Prostate gland (tissue), 2 donors: ENCODE results near the gene MINDY1. TPM values are rescaled to one million over a fixed set of nuclear protein-coding genes. Genes with fewer than 3 reads are reported as not detected.

Experiments used
- DNase-seq: peaks from one replicate; pipeline ENCODE4 v3.0.0-alpha.2; 2019; ENCODE audit warnings: low spot score
- H3K27ac ChIP-seq, 2 donors: fragments of 200-600 bp; sonication (generic); 2 replicates each; pipeline ENCODE4 v1.5.1; 2017 to 2019
- H3K27me3 ChIP-seq: fragments of 200-600 bp; sonication (generic); replicated peaks from 2 replicates; pipeline ENCODE4 v1.5.1; 2019; ENCODE audit not compliant: insufficient read depth
- H3K36me3 ChIP-seq, 2 donors: fragments of 200-600 bp; sonication (generic); 1 replicate in 1 of 2; 2 replicates in 1 of 2; pipeline versions ENCODE4 v1.5.1 to v1.8.1; 2017 to 2019
- H3K4me1 ChIP-seq: fragments of 200-600 bp; sonication (generic); replicated peaks from 2 replicates; pipeline ENCODE4 v1.5.1; 2019
- H3K4me3 ChIP-seq, 2 donors: fragments of 200-600 bp; sonication (generic); 2 replicates each; pipeline ENCODE4 v1.5.1; 2017 to 2019
- H3K9me3 ChIP-seq: fragments of 200-600 bp; sonication (generic); 2 replicates; pipeline ENCODE4 v1.5.1; 2017
- CTCF ChIP-seq, 4 experiments: fragments of 200-600 bp in 2 of 4; fragments of 450-650 bp in 2 of 4; sonication (generic) in 2 of 4; IDR thresholded peaks; 1 replicate in 3 of 4; 2 replicates in 1 of 4; pipeline ENCODE4 v1.5.1; 2016 to 2019; ENCODE audit warnings: antibody characterized with exemption in 4 of 4, mild to moderate bottlenecking in 2 of 4, moderate library complexity in 2 of 4
- POLR2A ChIP-seq: fragments of 450-650 bp; IDR thresholded peaks from one replicate; pipeline ENCODE4 v1.6.1; 2016; ENCODE audit warnings: antibody characterized with exemption, mild to moderate bottlenecking
- POLR2AphosphoS5 ChIP-seq: sonication (generic); formaldehyde crosslinking; IDR thresholded peaks from one replicate; pipeline ENCODE4 v1.6.1; 2017; ENCODE audit warnings: antibody characterized with exemption
- WGBS: methylation state at CpG from one replicate; pipeline ENCODE4 v1.1.5; 2018; 5-methylcytosine and 5-hydroxymethylcytosine counted together
- intact Hi-C: fragments of 100-400 bp; cut with DNase I; formaldehyde crosslinking; loops from one replicate; pipeline ENCODE4 v1.14.2; 2022
- small RNA-seq, 2 donors: library from RNA; depleted of rRNA; stranded (forward); fragments of <200 nt; gene quantifications; one replicate each; pipeline ENCODE3, GENCODE V24; 2016
- total RNA-seq, 2 donors: library from RNA; depleted of rRNA; stranded (reverse); fragments of >200 nt; gene quantifications; one replicate each; pipeline ENCODE4 v1.1.0, GENCODE V29; 2016

The MINDY1 gene
- total RNA-seq, 2 donors from 2014 or later = 26.8 to 65.4 TPM

GRCh38 chr1:150955280-150955679, 51.4 kb downstream of the MINDY1 start:
- intact Hi-C loops = no loop called here

GRCh38 chr1:150954708-150955107, 52.0 kb downstream of the MINDY1 start:
- no peak overlapping the region for H3K27ac ChIP-seq
- TF ChIP-seq POLR2AphosphoS5 (no peak), CTCF (IDR thresholded peaks at IDR 0.05) (no peak)
- H3K36me3 ChIP-seq = peaks cover 0 to 7% of the 10 kb centered on the region in 2 donors
- H3K9me3 ChIP-seq = no peaks in the 10 kb centered on the region
- DNase-seq = no peak
- H3K4me3 ChIP-seq = no peak overlapping the region
- no peaks in the 10 kb centered on the region for H3K4me1 ChIP-seq
- no peaks in the 10 kb centered on the region for H3K27me3 ChIP-seq
- intact Hi-C loops = no loop called here
- 94% methylated on average over 3 of the region's 3 CpGs for WGBS

More at GRCh38 chr1:150955280-150955679, 51.4 kb downstream of the MINDY1 start:
- Histone ChIP-seq H3K36me3 (peaks cover 0 to 7% of the 10 kb centered on the region in 2 donors), H3K4me1 (no peaks in the 10 kb centered on the region), H3K9me3 (no peaks in the 10 kb centered on the region), H3K27ac (no peak overlapping the region), H3K4me3 (no peak overlapping the region), H3K27me3 (no peaks in the 10 kb centered on the region)
- TF ChIP-seq POLR2A = no peak
- no peak for TF ChIP-seq CTCF (IDR thresholded peaks at IDR 0.05)
- no peak for TF ChIP-seq POLR2AphosphoS5
- DNase-seq = no peak

Small RNA genes within 50 kb of the gene (small RNA-seq; reads per million reads assigned to genes)
- gene RNU6-884P = 0 reads per million in 2 donors

Other genes starting within 250 kb of the MINDY1 start
- 10 to 100 TPM; 11.3 to 24.6 TPM for gene CTSS, start 241.1 kb downstream of the MINDY1 start, total RNA-seq
- gene CTSK, start 198.6 kb downstream of the MINDY1 start, total RNA-seq = 10 to 100 TPM in 1 of 2 donors, 1 to 10 TPM in 1; 6.6 to 30.4 TPM
- gene ARNT, start 130.3 kb downstream of the MINDY1 start, total RNA-seq = 10 to 100 TPM; 31.3 to 54.6 TPM
- 1 to 10 TPM in 1 of 2 donors, not detected in 1; 1.4 TPM for gene CTXND2, start 119.8 kb downstream of the MINDY1 start, total RNA-seq
- gene SETDB1, start 80.5 kb downstream of the MINDY1 start, total RNA-seq = 10 to 100 TPM; 26.3 to 63.8 TPM
- 100 to 1,000 TPM; 117 to 141 TPM for gene CERS2, start 32.1 kb downstream of the MINDY1 start, total RNA-seq
- 1 to 10 TPM; 1.1 to 3.4 TPM for gene ANXA9, start 24.6 kb downstream of the MINDY1 start, total RNA-seq
- gene PRUNE1, start 1.5 kb upstream of the MINDY1 start, total RNA-seq = 10 to 100 TPM; 29.2 to 37.5 TPM
- 10 to 100 TPM; 13.2 to 14.8 TPM for gene BNIPL, start 29.7 kb upstream of the MINDY1 start, total RNA-seq
- gene C1orf56, start 40.8 kb upstream of the MINDY1 start, total RNA-seq = 10 to 100 TPM; 17.3 to 17.7 TPM
- 10 to 100 TPM; 66.6 to 67.4 TPM for gene CDC42SE1, start 52.7 kb upstream of the MINDY1 start, total RNA-seq
- 1 to 10 TPM in 1 of 2 donors, under 1 TPM in 1; 0.64 to 1.9 TPM for gene MLLT11, start 53.5 kb upstream of the MINDY1 start, total RNA-seq
- 10 to 100 TPM; 14.7 to 23.5 TPM for gene GABPB2, start 63.9 kb upstream of the MINDY1 start, total RNA-seq
- 100 to 1,000 TPM in 1 of 2 donors, 1 to 10 TPM in 1; 4.1 to 173 TPM for gene SEMA6C, start 139.7 kb upstream of the MINDY1 start, total RNA-seq
- 1 to 10 TPM; 1.5 to 2.1 TPM for gene TNFAIP8L2, start 149.7 kb upstream of the MINDY1 start, total RNA-seq
- gene LYSMD1, start 159.0 kb upstream of the MINDY1 start, total RNA-seq = 10 to 100 TPM in 1 of 2 donors, 1 to 10 TPM in 1; 7.3 to 19.3 TPM
- gene SCNM1, start 159.2 kb upstream of the MINDY1 start, total RNA-seq = 10 to 100 TPM; 25.1 to 39.5 TPM
- 1 to 10 TPM in 1 of 2 donors, not detected in 1; 1.7 TPM for gene TMOD4, start 169.1 kb upstream of the MINDY1 start, total RNA-seq
- 10 to 100 TPM; 49.4 to 52.7 TPM for gene VPS72, start 183.3 kb upstream of the MINDY1 start, total RNA-seq
- gene PIP5K1A, start 191.7 kb upstream of the MINDY1 start, total RNA-seq = 10 to 100 TPM; 40.2 to 96.7 TPM
- 100 to 1,000 TPM in 1 of 2 donors, 10 to 100 TPM in 1; 96.1 to 116 TPM for gene PSMD4, start 247.8 kb upstream of the MINDY1 start, total RNA-seq